Urinary bladder (tissue), 4 donors: Measurements from ENCODE around the gene SPOCK1. TPM values are rescaled to one million over a fixed set of nuclear protein-coding genes. Genes with fewer than 3 reads are reported as not detected.

Experiments
- DNase-seq: peaks from one replicate; pipeline ENCODE4 v3.0.0-alpha.2; 2015; ENCODE audit errors: extremely low spot score
- H3K27ac ChIP-seq: one replicate; pipeline ENCODE4 v1.5.1; 2013; ENCODE audit warnings: low read depth, mild to moderate bottlenecking, moderate library complexity
- H3K36me3 ChIP-seq: one replicate; pipeline ENCODE4 v1.6.1; 2013; ENCODE audit warnings: mild to moderate bottlenecking, moderate library complexity; ENCODE audit not compliant: insufficient read depth
- H3K4me1 ChIP-seq: one replicate; pipeline ENCODE4 v1.6.1; 2013; ENCODE audit warnings: mild to moderate bottlenecking, moderate library complexity; ENCODE audit not compliant: insufficient read depth
- H3K4me3 ChIP-seq: one replicate; pipeline ENCODE4 v1.5.1; 2013; ENCODE audit warnings: low read depth, low read length
- WGBS: extraction: QIAGEN DNeasy Blood & Tissue Kit; methylation state at CpG from one replicate; pipeline ENCODE4 v1.1.7; 2013; 5-methylcytosine and 5-hydroxymethylcytosine counted together
- polyA plus RNA-seq: library from polyadenylated mRNA; stranded (reverse); fragments of 200-250 nt; gene quantifications from one replicate; pipeline ENCODE4 v1.2.3, GENCODE V29; 2013
- total RNA-seq: library from RNA; depleted of rRNA; stranded (reverse); fragments of >200 nt; gene quantifications from one replicate; pipeline ENCODE4 v1.2.3, GENCODE V29; 2014
- donor health status: healthy with polysubstance abuse.
- donor health status: healthy.

SPOCK1 gene
- total and polyA plus RNA-seq, 2 donors = 8.9 to 11.2 TPM

- 53% methylated on average over 4 of the region's 4 CpGs for WGBS
- no peaks in the 10 kb centered on the region for H3K4me1 ChIP-seq
- H3K27ac ChIP-seq = no peak overlapping the region
- no peak overlapping the region for H3K4me3 ChIP-seq
- H3K36me3 ChIP-seq = no peaks in the 10 kb centered on the region
- DNase-seq = no peak
Measured at GRCh38 chr5:137410234-137411010, 88.7 kb downstream of the SPOCK1 start.

GRCh38 chr5:137409736-137410135, 89.4 kb downstream of the SPOCK1 start:
- no peak for DNase-seq
- no peaks in the 10 kb centered on the region for H3K4me1 ChIP-seq
- no peak overlapping the region for H3K27ac ChIP-seq
- H3K36me3 ChIP-seq = no peaks in the 10 kb centered on the region
- H3K4me3 ChIP-seq = no peak overlapping the region

- Histone ChIP-seq H3K4me1 (no peaks in the 10 kb centered on the region), H3K4me3 (no peak overlapping the region), H3K36me3 (no peaks in the 10 kb centered on the region), H3K27ac (no peak overlapping the region)
- WGBS = 15% methylated on average over 2 of the region's 2 CpGs
- DNase-seq = no peak
Measured at GRCh38 chr5:137407090-137407489, 92.0 kb downstream of the SPOCK1 start.

GRCh38 chr5:137405393-137405792, 93.7 kb downstream of the SPOCK1 start:
- no peak for DNase-seq
- Histone ChIP-seq H3K4me1 (no peaks in the 10 kb centered on the region), H3K4me3 (no peak overlapping the region), H3K36me3 (no peaks in the 10 kb centered on the region), H3K27ac (no peak overlapping the region)
- WGBS = 78% methylated on average over 10 of the region's 10 CpGs

- H3K4me1 ChIP-seq = no peaks in the 10 kb centered on the region
- H3K27ac ChIP-seq = no peak overlapping the region
- 71% methylated on average over 8 of the region's 8 CpGs for WGBS
- DNase-seq = no peak
- H3K4me3 ChIP-seq = no peak overlapping the region
- H3K36me3 ChIP-seq = no peaks in the 10 kb centered on the region
Measured at GRCh38 chr5:137403869-137404268, 95.3 kb downstream of the SPOCK1 start.

DNA sequence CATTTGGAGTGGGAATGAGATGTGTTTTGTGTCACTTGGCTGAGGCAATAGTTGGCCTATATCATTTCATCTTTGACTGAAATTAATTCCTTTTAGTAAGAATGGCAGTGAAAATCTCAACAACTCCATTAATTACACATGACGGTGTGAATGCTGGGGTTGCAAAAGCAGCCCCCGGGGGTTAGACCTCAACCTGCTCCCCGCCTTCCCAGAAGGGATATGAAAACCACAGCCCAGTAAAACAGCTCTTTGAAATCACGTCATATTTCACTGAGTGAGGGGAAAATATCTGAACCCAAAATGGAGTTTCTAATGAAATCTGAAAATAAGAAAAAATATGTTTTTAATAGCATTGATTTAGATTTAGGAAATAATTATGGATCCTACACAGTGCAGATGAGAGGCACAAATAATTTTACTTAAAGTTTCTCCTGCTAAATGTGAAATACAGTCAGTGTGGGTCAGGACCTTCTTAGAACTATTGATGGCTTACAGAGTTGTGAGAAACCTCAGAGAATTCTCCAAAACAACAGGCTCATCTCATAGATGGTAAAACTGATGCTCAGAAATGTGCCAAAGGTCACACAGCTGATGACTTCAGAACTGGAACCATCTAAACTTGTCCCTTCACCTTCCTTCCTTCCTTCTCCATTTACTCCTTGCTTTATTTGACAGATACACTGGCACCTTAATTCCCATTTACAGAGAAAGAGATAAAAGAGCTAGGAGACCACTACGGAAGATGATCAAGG, 96.5 kb downstream of the SPOCK1 start:
- no peak for DNase-seq
- H3K27ac ChIP-seq = no peak overlapping the region
- no peaks in the 10 kb centered on the region for H3K4me1 ChIP-seq
- no peak overlapping the region for H3K4me3 ChIP-seq
- H3K36me3 ChIP-seq = no peaks in the 10 kb centered on the region
- 76% methylated on average over 5 of the region's 5 CpGs for WGBS

GRCh38 chr5:137401946-137402345, 97.2 kb downstream of the SPOCK1 start:
- no peaks in the 10 kb centered on the region for H3K4me1 ChIP-seq
- H3K36me3 ChIP-seq = no peaks in the 10 kb centered on the region
- WGBS = 72% methylated on average over 2 of the region's 2 CpGs
- H3K4me3 ChIP-seq = no peak overlapping the region
- DNase-seq = no peak
- H3K27ac ChIP-seq = no peak overlapping the region

GRCh38 chr5:137400571-137400970, 98.6 kb downstream of the SPOCK1 start:
- 85% methylated on average over 5 of the region's 5 CpGs for WGBS
- H3K4me1 ChIP-seq = no peaks in the 10 kb centered on the region
- H3K27ac ChIP-seq = no peak overlapping the region
- DNase-seq = no peak
- H3K36me3 ChIP-seq = no peaks in the 10 kb centered on the region
- H3K4me3 ChIP-seq = no peak overlapping the region

DNA sequence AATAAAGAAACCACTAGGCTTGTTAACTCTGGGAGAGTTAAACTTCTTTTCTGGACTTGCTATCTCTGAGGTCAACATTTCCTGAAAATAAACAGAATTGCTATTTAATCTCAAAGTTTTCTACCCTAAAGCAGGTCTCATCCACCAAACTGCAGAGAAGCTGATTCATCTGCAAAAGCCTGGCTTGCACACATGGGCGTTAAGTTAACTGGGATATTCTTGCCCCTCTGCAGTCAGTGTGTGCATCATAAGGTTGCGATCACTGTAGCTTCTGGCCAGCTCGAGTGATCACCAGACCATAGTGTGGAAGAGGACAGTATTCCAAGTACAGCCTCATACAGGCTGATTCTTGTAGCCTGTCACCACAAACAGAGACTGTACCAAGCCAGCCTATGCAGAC, 99.2 kb downstream of the SPOCK1 start:
- 71% methylated on average over 3 of the region's 3 CpGs for WGBS

GRCh38 chr5:137398751-137399150, 100.4 kb downstream of the SPOCK1 start:
- no peak overlapping the region for H3K4me3 ChIP-seq
- WGBS = 88% methylated on average over 3 of the region's 3 CpGs

More for the DNA sequence above, 99.2 kb downstream of the SPOCK1 start:
- Histone ChIP-seq H3K4me3 (no peak overlapping the region), H3K4me1 (no peaks in the 10 kb centered on the region), H3K36me3 (no peaks in the 10 kb centered on the region), H3K27ac (no peak overlapping the region)
- no peak for DNase-seq

DNA sequence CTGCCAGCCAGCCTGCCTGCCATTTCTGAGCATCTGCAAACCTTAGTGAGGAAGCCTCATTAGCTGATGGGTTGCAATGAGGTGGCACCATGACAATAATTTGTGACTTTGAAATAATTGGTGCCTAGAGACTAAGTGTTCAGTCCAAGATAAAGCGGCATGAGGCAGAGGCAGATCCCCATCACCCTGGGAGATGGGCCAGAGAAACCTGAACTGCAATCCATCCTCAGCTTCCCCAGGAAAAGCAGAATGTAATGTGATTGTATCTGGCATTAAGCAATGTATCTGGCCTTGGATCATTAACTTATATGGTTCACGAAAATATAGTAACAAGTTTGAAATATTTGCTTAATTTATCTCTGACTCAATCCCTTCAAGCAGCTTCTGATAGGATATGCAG, 101.0 kb downstream of the SPOCK1 start:
- Histone ChIP-seq H3K4me3 (no peak overlapping the region), H3K4me1 (no peaks in the 10 kb centered on the region), H3K27ac (no peak overlapping the region), H3K36me3 (no peaks in the 10 kb centered on the region)
- 72% methylated on average over 2 of the region's 2 CpGs for WGBS
- no peak for DNase-seq

More at GRCh38 chr5:137398751-137399150, 100.4 kb downstream of the SPOCK1 start:
- no peaks in the 10 kb centered on the region for H3K36me3 ChIP-seq
- no peak overlapping the region for H3K27ac ChIP-seq
- no peak for DNase-seq
- H3K4me1 ChIP-seq = no peaks in the 10 kb centered on the region

- WGBS = 76% methylated on average over 4 of the region's 4 CpGs
- DNase-seq = no peak
- no peak overlapping the region for H3K27ac ChIP-seq
- H3K36me3 ChIP-seq = no peaks in the 10 kb centered on the region
- H3K4me3 ChIP-seq = no peak overlapping the region
- H3K4me1 ChIP-seq = no peaks in the 10 kb centered on the region
Measured at GRCh38 chr5:137395011-137395755, 103.9 kb downstream of the SPOCK1 start.

DNA sequence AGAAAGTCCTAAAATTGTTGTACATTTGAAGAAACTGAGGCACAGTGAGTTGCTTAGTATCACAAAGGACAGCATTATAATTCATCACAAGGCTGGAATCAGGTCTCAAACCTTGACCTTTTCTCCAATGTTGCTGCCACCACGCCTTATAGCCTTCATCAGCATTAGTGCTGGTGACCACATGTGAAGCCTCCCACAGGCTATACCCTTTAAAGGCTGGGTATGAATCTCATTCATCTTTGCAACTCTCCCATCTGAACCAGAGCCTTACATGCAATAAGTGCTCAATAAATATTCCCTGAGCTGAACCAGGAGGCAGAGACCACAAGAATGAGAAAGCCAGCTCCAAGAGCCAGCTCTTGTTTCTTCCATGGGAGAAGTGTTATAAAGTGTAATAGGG, 104.7 kb downstream of the SPOCK1 start:
- H3K4me1 ChIP-seq = no peaks in the 10 kb centered on the region
- 90% methylated on average over 1 of the region's 1 CpG for WGBS
- no peak overlapping the region for H3K4me3 ChIP-seq
- H3K27ac ChIP-seq = no peak overlapping the region
- no peaks in the 10 kb centered on the region for H3K36me3 ChIP-seq
- DNase-seq = no peak
